Pancreas (tissue), 10 donors: ENCODE results near the gene ZNF574. TPM values are rescaled to one million over a fixed set of nuclear protein-coding genes. Genes with fewer than 3 reads are reported as not detected.

Source experiments
- ATAC-seq, 4 donors: fragments of 200-7000 bp; cut with Tn5 transposase; one replicate each; pipeline versions ENCODE4 v1.8.0 to v1.9.1; 2020; ENCODE audit warnings: mild to moderate bottlenecking in 4 of 4, moderate library complexity in 4 of 4
- DNase-seq, 6 donors: peaks; one replicate each; pipeline ENCODE4 v3.0.0-alpha.2; 2020
- FAIRE-seq: peaks from 2 replicates; lab custom pipeline; 2012; peaks lifted over from hg19 to GRCh38; lab: Jason Lieb, UNC
- H3K27ac ChIP-seq, 4 donors: fragments of 200-600 bp; sonication (generic); 1 replicate in 3 of 4; 2 replicates in 1 of 4; pipeline versions ENCODE4 v1.5.0 to v1.8.0; 2020
- H3K27me3 ChIP-seq, 4 donors: fragments of 200-600 bp; one replicate each; pipeline ENCODE4 v1.8.0; 2021
- H3K36me3 ChIP-seq, 3 donors: fragments of 200-600 bp; sonication (generic) in 1 of 3; one replicate each; pipeline versions ENCODE4 v1.5.0 to v1.8.0; 2020 to 2021
- H3K4me1 ChIP-seq, 3 donors: fragments of 200-600 bp; one replicate each; pipeline ENCODE4 v1.8.0; 2021
- H3K4me3 ChIP-seq, 4 donors: fragments of 200-600 bp; sonication (generic) in 2 of 4; one replicate each; pipeline versions ENCODE4 v1.5.0 to v1.8.0; 2020 to 2021
- H3K9me3 ChIP-seq, 4 donors: fragments of 200-600 bp; one replicate each; pipeline ENCODE4 v1.8.0; 2021
- CTCF ChIP-seq, 4 donors: fragments of 200-600 bp; sonication (generic) in 3 of 4; IDR thresholded peaks; one replicate each; pipeline versions ENCODE4 v1.5.0 to v1.8.0; 2021; ENCODE audit warnings: antibody characterized with exemption in 4 of 4
- WGBS, 2 donors: extraction: QIAGEN DNeasy Blood & Tissue Kit; methylation state at CpG; one replicate each; pipeline ENCODE4 v1.1.7; 2013; 5-methylcytosine and 5-hydroxymethylcytosine counted together
- intact Hi-C, 3 donors: fragments of 100-400 bp; cut with DNase I; formaldehyde crosslinking; loops; one replicate each; pipeline versions ENCODE4 v1.11.1 to v1.14.2; 2022
- polyA plus RNA-seq, 2 donors: library from polyadenylated mRNA; stranded (reverse); fragments of 200-250 nt; gene quantifications; one replicate each; pipeline ENCODE4 v1.2.3, GENCODE V29; 2013
- total RNA-seq, 6 donors: library from RNA; stranded (reverse); fragmentation: NEBNext Ultra II Directional in 4 of 6; extraction: Animal tissue kit (Norgen Biotek cat#: 25700) in 4 of 6; gene quantifications; one replicate each; pipeline versions ENCODE4 v1.2.1 to v1.2.4, GENCODE V29; 2021 to 2023
- donor health status: healthy with polysubstance abuse.
- donor health status: DM: no; HTN: no; CAD: no; lungs with moderate emphysema.
- donor health status: DM: no; HTN: no; CAD: no.
- donor health status: control.
- donor health status: control.
- donor health status: Bipolar disorder and iron deficiency.
- donor health status: DM: yes; HTN: yes; CAD: no.
- donor health status: DM: no; HTN: no; CAD: no.
- donor health status: DM: no; HTN: no; CAD: no.
- donor health status: DM: yes; HTN: yes; CAD: no.

The ZNF574 gene
- total and polyA plus RNA-seq, 8 donors: 3.9 to 8.5 (median 5.8) TPM

- ATAC-seq (no peak), FAIRE-seq (no peak), DNase-seq (no peak)
- no peak overlapping the region for H3K4me3 ChIP-seq
- no peaks in the 10 kb centered on the region for H3K36me3 ChIP-seq
- no peak for TF ChIP-seq CTCF (IDR thresholded peaks at IDR 0.05)
- H3K27me3 ChIP-seq: no peaks in the 10 kb centered on the region
- H3K27ac ChIP-seq: no peak overlapping the region
- intact Hi-C loops: no loop called here
- WGBS, 2 donors: 95 to 97% methylated on average over 1 of the region's 1 CpG
- H3K9me3 ChIP-seq: no peaks in the 10 kb centered on the region
- no peaks in the 10 kb centered on the region for H3K4me1 ChIP-seq
Observed at GRCh38 chr19:42123765-42124164, 47.8 kb downstream of the ZNF574 start.

- H3K4me3 ChIP-seq: no peak overlapping the region
- no peak for FAIRE-seq
- H3K4me1 ChIP-seq: no peaks in the 10 kb centered on the region
- H3K27ac ChIP-seq: no peak overlapping the region
- H3K36me3 ChIP-seq: no peaks in the 10 kb centered on the region
- WGBS, 2 donors: 73 to 79% methylated on average over 5 of the region's 5 CpGs
- intact Hi-C loops: no loop called here
- H3K9me3 ChIP-seq: no peaks in the 10 kb centered on the region
- no peaks in the 10 kb centered on the region for H3K27me3 ChIP-seq
- ATAC-seq: no peak
- no peak for DNase-seq
- no peak for TF ChIP-seq CTCF (IDR thresholded peaks at IDR 0.05)
Observed at GRCh38 chr19:42124386-42124901, 48.5 kb downstream of the ZNF574 start.

GRCh38 chr19:42125536-42125935 is 49.6 kb downstream of the ZNF574 start:
- no peaks in the 10 kb centered on the region for H3K36me3 ChIP-seq
- no peaks in the 10 kb centered on the region for H3K4me1 ChIP-seq
- intact Hi-C loops: no loop called here
- no peak for TF ChIP-seq CTCF (IDR thresholded peaks at IDR 0.05)
- no peaks in the 10 kb centered on the region for H3K9me3 ChIP-seq
- H3K27ac ChIP-seq: no peak overlapping the region
- ATAC-seq (no peak), FAIRE-seq (no peak), DNase-seq (no peak)
- H3K27me3 ChIP-seq: no peaks in the 10 kb centered on the region
- no peak overlapping the region for H3K4me3 ChIP-seq
- 65 to 70% methylated on average over 5 to 6 of the region's 6 CpGs for WGBS, 2 donors

GRCh38 chr19:42126574-42126973 is 50.6 kb downstream of the ZNF574 start:
- WGBS, 2 donors: 83 to 90% methylated on average over 5 of the region's 5 CpGs
- intact Hi-C loops: no loop called here
- H3K36me3 ChIP-seq: no peaks in the 10 kb centered on the region

More at GRCh38 chr19:42126574-42126973, 50.6 kb downstream of the ZNF574 start:
- no peak for FAIRE-seq
- ATAC-seq: no peak
- Histone ChIP-seq H3K9me3 (no peaks in the 10 kb centered on the region), H3K4me1 (no peaks in the 10 kb centered on the region), H3K27me3 (no peaks in the 10 kb centered on the region), H3K4me3 (no peak overlapping the region), H3K27ac (no peak overlapping the region)
- no peak for DNase-seq
- no peak for TF ChIP-seq CTCF (IDR thresholded peaks at IDR 0.05)
